SK-N-MC (cell line): Measurements from ENCODE around the gene ULK2.
"Not testable (repeated sequence)": the region's sequence is repeated elsewhere in the genome, so short reads cannot be mapped to it uniquely, and the experiment has no call there.

Source experiments
- EZH2 ChIP-seq: fragments of 200-600 bp; sonication (generic); IDR thresholded peaks from one replicate; pipeline ENCODE4 v1.6.1; 2017; ENCODE audit warnings: antibody characterized with exemption
- POLR2AphosphoS5 ChIP-seq: IDR thresholded peaks from 2 replicates; pipeline ENCODE4 v1.6.1; 2012; ENCODE audit warnings: mild to moderate bottlenecking, low read depth, low read length, borderline replicate concordance

DNA sequence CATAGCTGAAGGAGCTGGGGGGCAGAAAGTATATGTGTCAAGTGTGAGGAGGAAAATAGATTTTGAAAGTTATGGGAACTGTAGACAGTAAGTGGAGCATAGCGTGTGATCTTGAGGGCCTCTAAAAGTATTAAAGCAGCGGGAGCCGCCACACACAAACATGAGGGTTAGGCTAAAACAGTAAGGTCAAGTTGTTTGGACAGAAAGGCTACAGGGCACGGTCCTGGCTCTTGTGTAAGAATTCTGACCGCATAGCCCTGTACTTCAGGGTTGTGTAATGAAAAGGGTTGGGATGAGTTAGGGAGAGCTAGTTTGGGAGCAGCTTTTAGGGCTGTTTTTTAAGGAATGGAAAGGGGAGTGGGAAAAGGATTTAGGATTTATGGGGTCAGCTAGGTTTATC, 22.8 kb upstream of the ULK2 start:
- not testable (repeated sequence) for TF ChIP-seq POLR2AphosphoS5, EZH2
